C4-2B (cell line): ENCODE results near the gene HMGCS2.

Source experiments
- CTCF ChIP-seq: fragments of 450-650 bp; conservative IDR thresholded peaks from 2 replicates; pipeline ENCODE4 v1.5.1; 2017; ENCODE audit warnings: mild to moderate bottlenecking
- ZFX ChIP-seq: fragments of 450-650 bp; IDR thresholded peaks from 2 replicates; pipeline ENCODE4 v1.6.1; 2017

- TF ChIP-seq CTCF (no peak), ZFX (no peak)
Measured at GRCh38 chr1:119797162-119797561, 28.5 kb upstream of the HMGCS2 start.
